Thyroid gland (tissue), 4 donors: ENCODE results near the gene SLC6A12. TPM values are rescaled to one million over a fixed set of nuclear protein-coding genes. Genes with fewer than 3 reads are reported as not detected.

Source experiments
- DNase-seq, 2 donors: peaks; one replicate each; pipeline ENCODE4 v3.0.0-alpha.2; 2019
- H3K27ac ChIP-seq, 3 donors: fragments of 200-600 bp; sonication (generic); 1 replicate in 2 of 3; 2 replicates in 1 of 3; pipeline ENCODE4 v1.5.1; 2016 to 2019; ENCODE audit warnings: mild to moderate bottlenecking in 1 of 3, moderate library complexity in 1 of 3
- H3K27me3 ChIP-seq: fragments of 200-600 bp; sonication (generic); one replicate; pipeline ENCODE4 v1.5.1; 2019
- H3K36me3 ChIP-seq, 2 donors: fragments of 200-600 bp; sonication (generic); one replicate each; pipeline ENCODE4 v1.5.1; 2016 to 2019
- H3K4me1 ChIP-seq, 2 donors: fragments of 200-600 bp; sonication (generic); one replicate each; pipeline ENCODE4 v1.5.1; 2017 to 2019
- H3K4me3 ChIP-seq, 3 donors: fragments of 200-600 bp; sonication (generic); replicated peaks in 1 of 3; 1 replicate in 2 of 3; 2 replicates in 1 of 3; pipeline ENCODE4 v1.5.1; 2016; ENCODE audit warnings: mild to moderate bottlenecking in 1 of 3
- H3K9me3 ChIP-seq: fragments of 200-600 bp; sonication (generic); one replicate; pipeline ENCODE4 v1.5.1; 2017
- POLR2A ChIP-seq, 2 donors: fragments of 450-650 bp; IDR thresholded peaks; one replicate each; pipeline ENCODE4 v1.6.1; 2017; ENCODE audit warnings: antibody characterized with exemption in 2 of 2, mild to moderate bottlenecking in 2 of 2, moderate library complexity in 1 of 2
- WGBS, 2 donors: methylation state at CpG; one replicate each; pipeline ENCODE4 v1.1.5; 2017; 5-methylcytosine and 5-hydroxymethylcytosine counted together
- intact Hi-C: fragments of 100-400 bp; cut with DNase I; formaldehyde crosslinking; loops from one replicate; pipeline ENCODE4 v1.15.1; 2023
- total RNA-seq, 4 donors: library from RNA; depleted of rRNA; stranded (reverse); fragments of >200 nt; gene quantifications; one replicate each; pipeline ENCODE4 v1.2.3, GENCODE V29; 2016
- TF ChIP-seq, protein P1 (sequence below), 6 experiments: fragments of 200-600 bp in 3 of 6; fragments of 450-650 bp in 3 of 6; sonication (generic) in 3 of 6; IDR thresholded peaks; one replicate each; pipeline ENCODE4 v1.5.1; 2016 to 2019; ENCODE audit warnings: antibody characterized with exemption in 6 of 6, mild to moderate bottlenecking in 2 of 6, inconsistent platforms in 1 of 6, moderate library complexity in 1 of 6

SLC6A12 gene
- total RNA-seq, 4 donors from 2014 or later = 9.4 to 27.7 (median 18.3) TPM

DNA sequence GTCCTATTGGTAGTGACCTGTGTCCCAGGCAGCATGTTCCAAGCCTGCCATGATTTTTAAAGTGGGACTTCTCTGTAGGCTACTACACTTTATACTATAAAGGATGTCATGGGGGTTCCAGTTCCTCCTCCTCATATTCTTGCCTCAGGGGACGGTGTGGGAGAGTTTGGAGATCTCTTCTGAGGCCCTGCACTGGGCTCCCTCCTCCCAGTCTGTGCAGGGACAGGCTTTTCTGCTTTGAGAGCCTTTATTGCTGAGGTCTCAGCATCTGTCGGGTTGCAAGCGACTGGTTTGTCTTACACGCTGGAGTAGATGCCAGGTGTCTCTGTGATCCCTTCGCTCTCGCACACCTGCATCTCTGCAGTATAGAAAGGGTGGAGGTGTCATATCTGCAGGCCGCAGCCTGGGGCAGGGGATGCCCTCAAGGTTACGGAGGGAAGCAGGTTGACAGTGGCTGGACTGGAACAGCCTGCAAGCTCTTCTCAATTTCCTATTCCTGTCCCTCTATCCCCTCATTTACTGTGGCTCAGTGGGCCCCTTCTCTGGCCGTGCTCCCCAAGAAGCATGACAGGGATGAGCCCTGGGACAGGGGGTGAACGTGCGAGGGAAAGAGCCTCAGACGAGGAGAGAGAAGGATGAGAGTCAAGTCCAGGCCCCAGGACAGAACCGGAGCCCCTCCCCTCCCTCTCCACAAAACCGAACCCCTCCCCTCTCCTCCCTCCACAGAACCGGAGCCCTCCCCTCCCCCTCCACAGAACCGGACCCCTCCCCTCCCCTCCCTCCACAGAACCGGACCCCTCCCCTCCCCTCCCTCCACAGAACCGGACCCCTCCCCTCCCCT is 51.3 kb downstream of the SLC6A12 start:
- no peak overlapping the region for H3K4me3 ChIP-seq
- intact Hi-C loops = no loop called here
- H3K27ac ChIP-seq = no peak overlapping the region
- no peak for DNase-seq
- no peaks in the 10 kb centered on the region for H3K36me3 ChIP-seq
- H3K9me3 ChIP-seq = no peaks in the 10 kb centered on the region
- H3K4me1 ChIP-seq = peaks cover 10 to 20% of the 10 kb centered on the region in 2 donors
- WGBS, 2 donors = 75 to 83% methylated on average over 14 to 17 of the region's 18 CpGs
- no peaks in the 10 kb centered on the region for H3K27me3 ChIP-seq
- TF ChIP-seq, protein P1, sequence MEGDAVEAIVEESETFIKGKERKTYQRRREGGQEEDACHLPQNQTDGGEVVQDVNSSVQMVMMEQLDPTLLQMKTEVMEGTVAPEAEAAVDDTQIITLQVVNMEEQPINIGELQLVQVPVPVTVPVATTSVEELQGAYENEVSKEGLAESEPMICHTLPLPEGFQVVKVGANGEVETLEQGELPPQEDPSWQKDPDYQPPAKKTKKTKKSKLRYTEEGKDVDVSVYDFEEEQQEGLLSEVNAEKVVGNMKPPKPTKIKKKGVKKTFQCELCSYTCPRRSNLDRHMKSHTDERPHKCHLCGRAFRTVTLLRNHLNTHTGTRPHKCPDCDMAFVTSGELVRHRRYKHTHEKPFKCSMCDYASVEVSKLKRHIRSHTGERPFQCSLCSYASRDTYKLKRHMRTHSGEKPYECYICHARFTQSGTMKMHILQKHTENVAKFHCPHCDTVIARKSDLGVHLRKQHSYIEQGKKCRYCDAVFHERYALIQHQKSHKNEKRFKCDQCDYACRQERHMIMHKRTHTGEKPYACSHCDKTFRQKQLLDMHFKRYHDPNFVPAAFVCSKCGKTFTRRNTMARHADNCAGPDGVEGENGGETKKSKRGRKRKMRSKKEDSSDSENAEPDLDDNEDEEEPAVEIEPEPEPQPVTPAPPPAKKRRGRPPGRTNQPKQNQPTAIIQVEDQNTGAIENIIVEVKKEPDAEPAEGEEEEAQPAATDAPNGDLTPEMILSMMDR (IDR thresholded peaks at IDR 0.05) = no peak
- no peak for TF ChIP-seq POLR2A (IDR thresholded peaks at IDR 0.05)

DNA sequence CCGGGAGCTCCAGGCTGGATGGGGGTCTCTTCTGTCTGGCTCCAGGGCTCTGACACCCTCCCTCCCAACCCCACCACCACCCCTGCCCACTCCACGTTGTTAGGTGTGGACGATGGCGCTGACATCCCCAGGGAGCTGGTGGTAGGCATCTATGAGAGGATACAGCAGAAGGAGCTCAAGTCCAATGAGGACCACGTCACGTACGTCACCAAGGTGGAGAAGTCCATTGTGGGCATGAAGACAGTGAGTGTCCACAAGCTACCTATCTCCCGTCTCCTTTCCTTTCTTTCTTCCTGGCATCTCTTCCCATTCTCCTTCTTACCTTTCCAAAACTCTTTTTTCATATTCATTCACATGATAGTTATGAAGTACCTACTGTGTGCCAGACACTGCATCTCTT is 52.1 kb downstream of the SLC6A12 start:
- WGBS, 2 donors = 89 to 93% methylated on average over 8 of the region's 8 CpGs
- no peak for DNase-seq
- Histone ChIP-seq H3K27me3 (no peaks in the 10 kb centered on the region), H3K9me3 (no peaks in the 10 kb centered on the region), H3K36me3 (no peaks in the 10 kb centered on the region), H3K4me3 (no peak overlapping the region), H3K27ac (no peak overlapping the region), H3K4me1 (peaks cover 10 to 20% of the 10 kb centered on the region in 2 donors)
- intact Hi-C loops = no loop called here
- TF ChIP-seq, protein P1 (IDR thresholded peaks at IDR 0.05) = no peak
- no peak for TF ChIP-seq POLR2A (IDR thresholded peaks at IDR 0.05)

DNA sequence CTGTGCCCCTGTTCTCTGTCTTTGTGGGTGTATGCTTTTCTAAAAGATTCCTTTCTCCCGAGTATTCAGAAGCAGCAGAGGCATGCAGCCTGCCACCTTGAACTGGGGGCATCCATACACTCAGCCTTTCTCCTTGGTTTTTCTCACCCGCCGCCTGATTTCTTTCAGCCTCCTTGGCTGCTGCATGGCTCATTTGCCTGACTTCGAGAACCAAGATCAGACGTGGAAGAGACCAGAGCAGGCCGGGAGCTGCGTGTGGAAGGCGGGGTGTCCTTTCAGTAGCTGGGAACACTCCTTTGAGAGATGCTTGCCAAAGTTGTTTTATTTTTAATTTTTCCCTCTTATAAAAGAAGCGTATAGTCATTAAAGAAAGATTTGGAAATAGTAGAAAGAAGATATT is 53.1 kb downstream of the SLC6A12 start:
- intact Hi-C loops = no loop called here
- peaks cover 10 to 20% of the 10 kb centered on the region in 2 donors for H3K4me1 ChIP-seq
- H3K36me3 ChIP-seq = no peaks in the 10 kb centered on the region
- H3K27ac ChIP-seq = no peak overlapping the region
- DNase-seq = no peak
- no peak overlapping the region for H3K4me3 ChIP-seq
- 75 to 83% methylated on average over 9 of the region's 9 CpGs for WGBS, 2 donors
- no peaks in the 10 kb centered on the region for H3K27me3 ChIP-seq
- no peak for TF ChIP-seq POLR2A (IDR thresholded peaks at IDR 0.05)
- TF ChIP-seq, protein P1 (IDR thresholded peaks at IDR 0.05) = no peak
- H3K9me3 ChIP-seq = no peaks in the 10 kb centered on the region

DNA sequence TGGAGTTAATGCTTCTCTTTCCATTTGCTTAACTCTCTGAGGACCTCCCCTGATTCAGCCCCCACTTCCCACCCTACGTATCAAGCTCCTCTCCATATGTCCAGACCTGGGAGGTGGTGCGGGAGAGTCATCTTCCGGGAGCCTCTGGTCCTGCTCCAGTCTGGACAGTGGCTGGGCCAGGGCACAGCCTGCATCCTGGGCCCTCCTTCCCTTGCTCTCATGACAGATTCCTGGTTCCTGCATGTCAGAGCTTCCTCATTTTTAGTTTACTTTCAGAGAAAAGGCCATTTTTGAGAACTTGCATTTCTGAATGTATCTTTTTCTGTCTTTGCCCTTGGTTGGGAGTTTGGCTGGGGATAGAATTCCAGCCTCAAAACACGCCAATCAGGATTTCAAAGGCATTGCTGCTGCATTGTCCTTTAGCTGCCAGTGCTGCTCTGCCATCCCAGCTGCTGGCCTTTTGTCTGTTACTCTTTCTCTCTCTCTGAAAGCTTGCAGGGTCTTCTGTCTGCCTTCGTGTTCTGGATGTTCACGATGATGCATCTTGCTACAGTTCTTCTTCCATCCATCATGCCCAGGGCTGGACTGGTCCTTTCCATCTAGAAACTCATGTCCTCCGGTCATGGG is 54.7 kb downstream of the SLC6A12 start:
- Histone ChIP-seq H3K4me1 (peaks cover 3 to 7% of the 10 kb centered on the region in 2 donors), H3K27me3 (no peaks in the 10 kb centered on the region), H3K9me3 (no peaks in the 10 kb centered on the region), H3K36me3 (no peaks in the 10 kb centered on the region), H3K27ac (no peak overlapping the region), H3K4me3 (no peak overlapping the region)
- TF ChIP-seq POLR2A (IDR thresholded peaks at IDR 0.05) = no peak
- TF ChIP-seq, protein P1 (IDR thresholded peaks at IDR 0.05) = no peak
- intact Hi-C loops = no loop called here
- no peak for DNase-seq
- 77 to 83% methylated on average over 7 of the region's 7 CpGs for WGBS, 2 donors

DNA sequence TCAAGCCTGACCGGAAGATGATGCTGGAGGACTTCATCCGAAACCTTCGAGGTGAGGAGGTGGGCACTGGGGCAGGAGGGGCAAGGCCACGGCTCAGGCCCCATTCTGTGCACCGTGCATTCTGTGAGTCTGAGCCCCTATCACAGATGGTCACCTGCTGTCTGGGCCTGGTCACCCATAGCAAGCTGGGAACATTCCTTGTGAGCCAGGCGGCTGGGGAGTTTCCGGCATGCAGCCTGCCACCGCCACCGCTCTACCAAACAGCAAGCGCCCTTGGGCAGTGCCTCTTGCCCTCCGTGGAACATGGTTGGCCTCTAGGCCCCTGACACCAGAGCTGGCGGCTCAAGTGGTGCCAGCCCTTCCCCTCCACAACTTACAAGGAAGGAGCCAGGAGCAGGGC is 56.3 kb downstream of the SLC6A12 start:
- DNase-seq = no peak
- Histone ChIP-seq H3K27ac (no peak overlapping the region), H3K4me3 (no peak overlapping the region), H3K27me3 (no peaks in the 10 kb centered on the region), H3K4me1 (peaks cover 0 to 6% of the 10 kb centered on the region in 2 donors), H3K9me3 (no peaks in the 10 kb centered on the region), H3K36me3 (no peaks in the 10 kb centered on the region)
- 91 to 93% methylated on average over 12 of the region's 12 CpGs for WGBS, 2 donors
- TF ChIP-seq, protein P1 (IDR thresholded peaks at IDR 0.05) = no peak
- no peak for TF ChIP-seq POLR2A (IDR thresholded peaks at IDR 0.05)
- intact Hi-C loops = no loop called here
